ENCODE measurements around the gene CD33.

GRCh38 chr19:51224163-51224641, 678 bp upstream of the CD33 start:
- TF ChIP-seq LARP7 (IDR thresholded peaks at IDR 0.05) (no peak), NCOR1 (IDR thresholded peaks at IDR 0.05) (peak; percentile 92)
